ENCODE measurements around the gene PCBP3.

PCBP3 gene

DNA sequence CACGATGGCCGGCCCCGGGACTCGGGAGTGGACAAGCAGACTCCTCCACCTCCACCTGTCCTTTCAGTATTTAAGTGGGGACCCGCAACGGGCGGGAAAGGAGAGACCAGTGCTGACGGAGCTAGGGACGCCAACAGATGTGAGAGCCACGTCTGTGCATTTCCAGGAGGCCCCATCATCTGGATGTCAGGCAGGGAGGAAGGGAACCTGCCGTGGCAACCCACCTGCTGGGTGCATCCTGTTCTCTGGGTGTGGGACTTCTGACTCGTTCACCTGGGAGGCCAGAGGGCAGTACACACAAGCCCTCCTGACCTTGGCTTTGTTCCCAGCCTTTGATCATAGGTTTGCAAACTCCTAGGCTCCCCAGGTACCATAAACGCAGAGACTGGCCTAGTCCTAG is 5.6 kb upstream of the PCBP3 start:
- no peaks in the 10 kb centered on the region for H3K27me3 ChIP-seq (ENCODE audit: insufficient read depth, poor library complexity, severe bottlenecking)
- no peak for DNase-seq (ENCODE audit: low read depth in 1 of 2, low spot score in 1 of 2)
- no peak overlapping the region for H3K27ac ChIP-seq (replicated peaks)
- H3K4me3 ChIP-seq (replicated peaks; ENCODE audit: insufficient read depth, low read length) = no peak overlapping the region
- no peak for TF ChIP-seq SPI1 (IDR thresholded peaks at IDR 0.05; ENCODE audit: borderline replicate concordance, low read depth)
- TF ChIP-seq, protein P1, sequence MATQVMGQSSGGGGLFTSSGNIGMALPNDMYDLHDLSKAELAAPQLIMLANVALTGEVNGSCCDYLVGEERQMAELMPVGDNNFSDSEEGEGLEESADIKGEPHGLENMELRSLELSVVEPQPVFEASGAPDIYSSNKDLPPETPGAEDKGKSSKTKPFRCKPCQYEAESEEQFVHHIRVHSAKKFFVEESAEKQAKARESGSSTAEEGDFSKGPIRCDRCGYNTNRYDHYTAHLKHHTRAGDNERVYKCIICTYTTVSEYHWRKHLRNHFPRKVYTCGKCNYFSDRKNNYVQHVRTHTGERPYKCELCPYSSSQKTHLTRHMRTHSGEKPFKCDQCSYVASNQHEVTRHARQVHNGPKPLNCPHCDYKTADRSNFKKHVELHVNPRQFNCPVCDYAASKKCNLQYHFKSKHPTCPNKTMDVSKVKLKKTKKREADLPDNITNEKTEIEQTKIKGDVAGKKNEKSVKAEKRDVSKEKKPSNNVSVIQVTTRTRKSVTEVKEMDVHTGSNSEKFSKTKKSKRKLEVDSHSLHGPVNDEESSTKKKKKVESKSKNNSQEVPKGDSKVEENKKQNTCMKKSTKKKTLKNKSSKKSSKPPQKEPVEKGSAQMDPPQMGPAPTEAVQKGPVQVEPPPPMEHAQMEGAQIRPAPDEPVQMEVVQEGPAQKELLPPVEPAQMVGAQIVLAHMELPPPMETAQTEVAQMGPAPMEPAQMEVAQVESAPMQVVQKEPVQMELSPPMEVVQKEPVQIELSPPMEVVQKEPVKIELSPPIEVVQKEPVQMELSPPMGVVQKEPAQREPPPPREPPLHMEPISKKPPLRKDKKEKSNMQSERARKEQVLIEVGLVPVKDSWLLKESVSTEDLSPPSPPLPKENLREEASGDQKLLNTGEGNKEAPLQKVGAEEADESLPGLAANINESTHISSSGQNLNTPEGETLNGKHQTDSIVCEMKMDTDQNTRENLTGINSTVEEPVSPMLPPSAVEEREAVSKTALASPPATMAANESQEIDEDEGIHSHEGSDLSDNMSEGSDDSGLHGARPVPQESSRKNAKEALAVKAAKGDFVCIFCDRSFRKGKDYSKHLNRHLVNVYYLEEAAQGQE (IDR thresholded peaks at IDR 0.05; ENCODE audit: insufficient replicate concordance, low read depth) = no peak
- TF ChIP-seq, protein P2, sequence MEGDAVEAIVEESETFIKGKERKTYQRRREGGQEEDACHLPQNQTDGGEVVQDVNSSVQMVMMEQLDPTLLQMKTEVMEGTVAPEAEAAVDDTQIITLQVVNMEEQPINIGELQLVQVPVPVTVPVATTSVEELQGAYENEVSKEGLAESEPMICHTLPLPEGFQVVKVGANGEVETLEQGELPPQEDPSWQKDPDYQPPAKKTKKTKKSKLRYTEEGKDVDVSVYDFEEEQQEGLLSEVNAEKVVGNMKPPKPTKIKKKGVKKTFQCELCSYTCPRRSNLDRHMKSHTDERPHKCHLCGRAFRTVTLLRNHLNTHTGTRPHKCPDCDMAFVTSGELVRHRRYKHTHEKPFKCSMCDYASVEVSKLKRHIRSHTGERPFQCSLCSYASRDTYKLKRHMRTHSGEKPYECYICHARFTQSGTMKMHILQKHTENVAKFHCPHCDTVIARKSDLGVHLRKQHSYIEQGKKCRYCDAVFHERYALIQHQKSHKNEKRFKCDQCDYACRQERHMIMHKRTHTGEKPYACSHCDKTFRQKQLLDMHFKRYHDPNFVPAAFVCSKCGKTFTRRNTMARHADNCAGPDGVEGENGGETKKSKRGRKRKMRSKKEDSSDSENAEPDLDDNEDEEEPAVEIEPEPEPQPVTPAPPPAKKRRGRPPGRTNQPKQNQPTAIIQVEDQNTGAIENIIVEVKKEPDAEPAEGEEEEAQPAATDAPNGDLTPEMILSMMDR (IDR thresholded peaks at IDR 0.05; ENCODE audit: insufficient read depth, low read length) = no peak
- TF ChIP-seq POLR2AphosphoS5 (IDR thresholded peaks at IDR 0.05; ENCODE audit: low read depth) = no peak
- no peak for TF ChIP-seq GABPA (IDR thresholded peaks at IDR 0.05; ENCODE audit: low read depth)

DNA sequence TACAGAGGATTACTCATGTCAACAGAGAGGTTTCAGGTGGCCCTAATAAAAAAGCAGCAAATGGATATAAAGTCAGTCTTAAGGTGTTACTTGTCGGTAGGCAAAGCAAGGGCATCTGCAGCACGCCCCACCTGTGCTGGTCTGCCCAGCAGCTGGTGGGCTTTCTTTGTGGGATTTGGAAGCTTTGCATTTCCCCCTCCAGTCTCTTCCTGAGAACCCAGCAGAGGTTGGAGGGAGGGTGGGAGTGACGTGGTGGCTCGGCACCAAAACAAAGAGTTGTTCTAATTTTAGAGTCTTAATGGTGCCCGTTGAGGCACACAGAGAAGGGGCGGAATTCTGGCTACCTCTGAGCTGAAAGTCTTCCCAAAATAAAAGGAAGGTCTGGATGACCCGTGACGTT is 4.8 kb upstream of the PCBP3 start:
- H3K27me3 ChIP-seq (ENCODE audit: insufficient read depth, poor library complexity, severe bottlenecking) = no peaks in the 10 kb centered on the region
- no peak overlapping the region for H3K4me3 ChIP-seq (replicated peaks; ENCODE audit: insufficient read depth, low read length)
- TF ChIP-seq, protein P1 (IDR thresholded peaks at IDR 0.05; ENCODE audit: insufficient replicate concordance, low read depth) = no peak
- no peak for TF ChIP-seq SPI1 (IDR thresholded peaks at IDR 0.05; ENCODE audit: borderline replicate concordance, low read depth)
- TF ChIP-seq POLR2AphosphoS5 (IDR thresholded peaks at IDR 0.05; ENCODE audit: low read depth) = no peak
- TF ChIP-seq, protein P2 (IDR thresholded peaks at IDR 0.05; ENCODE audit: insufficient read depth, low read length) = no peak
- TF ChIP-seq GABPA (IDR thresholded peaks at IDR 0.05; ENCODE audit: low read depth) = no peak
- DNase-seq (ENCODE audit: low read depth in 1 of 2, low spot score in 1 of 2) = no peak
- no peak overlapping the region for H3K27ac ChIP-seq (replicated peaks)

DNA sequence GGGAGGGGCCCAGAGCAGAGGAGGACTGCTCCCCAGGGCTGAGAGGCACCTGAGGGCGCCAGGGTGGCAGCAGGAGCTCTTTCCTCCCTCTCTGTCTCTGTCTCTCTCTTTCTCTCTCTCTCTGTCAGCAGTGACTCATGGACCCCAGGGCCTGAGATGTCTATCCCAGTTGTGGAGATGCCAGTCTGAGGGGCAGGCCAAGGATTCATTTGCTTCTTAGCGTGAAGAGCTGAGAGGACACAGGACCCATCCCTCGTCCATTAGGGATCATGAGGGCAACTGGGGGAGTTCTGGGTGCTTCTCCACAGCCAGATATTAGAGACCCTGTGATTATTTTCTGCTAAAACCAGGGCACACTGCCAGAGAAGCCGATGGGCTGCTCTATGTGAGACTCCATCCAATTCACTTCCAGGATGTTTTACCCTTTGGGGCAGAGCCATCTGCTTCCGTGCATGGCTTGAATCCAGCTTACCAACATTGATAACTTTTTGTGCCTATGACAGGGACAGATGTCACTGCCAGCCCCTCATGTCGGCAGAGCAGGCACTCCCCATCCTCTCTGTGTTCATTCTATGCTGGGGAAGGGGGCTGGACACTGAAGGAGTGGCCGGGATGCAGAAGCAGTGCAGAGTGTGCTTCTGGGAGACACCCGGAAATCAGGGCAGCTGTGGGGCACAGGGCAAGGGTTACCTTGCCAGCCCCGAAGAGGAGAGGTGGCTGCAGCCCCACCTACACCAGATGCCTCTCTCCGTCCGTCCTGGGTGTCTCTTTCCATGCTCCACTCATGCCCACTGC is 4.1 kb upstream of the PCBP3 start:
- no peak overlapping the region for H3K4me3 ChIP-seq (replicated peaks; ENCODE audit: insufficient read depth, low read length)
- TF ChIP-seq, protein P1 (IDR thresholded peaks at IDR 0.05; ENCODE audit: insufficient replicate concordance, low read depth) = no peak
- TF ChIP-seq GABPA (IDR thresholded peaks at IDR 0.05; ENCODE audit: low read depth) (no peak), POLR2AphosphoS5 (IDR thresholded peaks at IDR 0.05; ENCODE audit: low read depth) (no peak), SPI1 (IDR thresholded peaks at IDR 0.05; ENCODE audit: borderline replicate concordance, low read depth) (no peak)
- TF ChIP-seq, protein P2 (IDR thresholded peaks at IDR 0.05; ENCODE audit: insufficient read depth, low read length) = no peak
- DNase-seq (ENCODE audit: low read depth in 1 of 2, low spot score in 1 of 2) = no peak
- no peak overlapping the region for H3K27ac ChIP-seq (replicated peaks)
- H3K27me3 ChIP-seq (ENCODE audit: insufficient read depth, poor library complexity, severe bottlenecking) = peaks cover under 1% of the 10 kb centered on the region
